PFSK-1 (cell line): ENCODE results near the gene CCDC71L.

Experiments
- FOXP2 ChIP-seq: optimal IDR thresholded peaks from 2 replicates; pipeline ENCODE3; 2011; ENCODE audit warnings: borderline replicate concordance, control low read depth, inconsistent platforms; ENCODE audit not compliant: insufficient read depth; ENCODE audit errors: extremely low read length, extremely low read depth
- POLR2AphosphoS5 ChIP-seq: IDR thresholded peaks from 2 replicates; pipeline ENCODE4 v1.6.1; 2012; ENCODE audit warnings: low read depth, mild to moderate bottlenecking, control low read depth, low read length, moderate library complexity
- SIN3A ChIP-seq: IDR thresholded peaks from 2 replicates; pipeline ENCODE4 v1.6.1; 2012; ENCODE audit warnings: mild to moderate bottlenecking, low read length, moderate library complexity, borderline replicate concordance; ENCODE audit not compliant: insufficient read depth
- TAF1 ChIP-seq: IDR thresholded peaks from 2 replicates; pipeline ENCODE4 v1.6.1; 2012; ENCODE audit warnings: low read length, control low read depth, borderline replicate concordance; ENCODE audit not compliant: insufficient read depth
- TF ChIP-seq, protein P1 (sequence below), 2 experiments: IDR thresholded peaks; 2 replicates each; pipeline versions ENCODE4 v1.6.1 to v1.8.0; 2011 to 2012; ENCODE audit warnings: low read depth in 2 of 2, low read length in 2 of 2, control low read depth in 1 of 2, inconsistent platforms in 1 of 2, mild to moderate bottlenecking in 1 of 2, moderate library complexity in 1 of 2; ENCODE audit not compliant: insufficient read depth in 1 of 2

CCDC71L gene

DNA sequence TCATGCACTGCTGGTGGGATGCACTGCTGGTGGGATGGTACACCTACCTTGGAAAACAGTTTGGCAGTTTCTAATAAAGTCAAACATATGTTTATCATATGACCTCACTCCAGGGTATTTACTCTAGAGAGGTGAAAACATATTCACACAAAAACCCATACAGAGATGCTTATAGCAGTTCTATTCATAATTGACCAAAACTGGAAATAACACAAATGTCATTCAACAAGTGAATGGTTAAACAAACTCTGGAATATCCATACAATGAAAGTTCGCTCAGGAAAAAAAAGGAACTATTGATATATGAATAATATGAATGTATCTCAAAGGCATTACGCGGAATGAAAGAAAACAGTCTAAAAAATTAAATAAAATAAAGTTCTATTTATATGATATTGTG lies 19.5 kb downstream of the CCDC71L start:
- TF ChIP-seq POLR2AphosphoS5 (no peak), TAF1 (no peak), FOXP2 (no peak)
- TF ChIP-seq, protein P1, sequence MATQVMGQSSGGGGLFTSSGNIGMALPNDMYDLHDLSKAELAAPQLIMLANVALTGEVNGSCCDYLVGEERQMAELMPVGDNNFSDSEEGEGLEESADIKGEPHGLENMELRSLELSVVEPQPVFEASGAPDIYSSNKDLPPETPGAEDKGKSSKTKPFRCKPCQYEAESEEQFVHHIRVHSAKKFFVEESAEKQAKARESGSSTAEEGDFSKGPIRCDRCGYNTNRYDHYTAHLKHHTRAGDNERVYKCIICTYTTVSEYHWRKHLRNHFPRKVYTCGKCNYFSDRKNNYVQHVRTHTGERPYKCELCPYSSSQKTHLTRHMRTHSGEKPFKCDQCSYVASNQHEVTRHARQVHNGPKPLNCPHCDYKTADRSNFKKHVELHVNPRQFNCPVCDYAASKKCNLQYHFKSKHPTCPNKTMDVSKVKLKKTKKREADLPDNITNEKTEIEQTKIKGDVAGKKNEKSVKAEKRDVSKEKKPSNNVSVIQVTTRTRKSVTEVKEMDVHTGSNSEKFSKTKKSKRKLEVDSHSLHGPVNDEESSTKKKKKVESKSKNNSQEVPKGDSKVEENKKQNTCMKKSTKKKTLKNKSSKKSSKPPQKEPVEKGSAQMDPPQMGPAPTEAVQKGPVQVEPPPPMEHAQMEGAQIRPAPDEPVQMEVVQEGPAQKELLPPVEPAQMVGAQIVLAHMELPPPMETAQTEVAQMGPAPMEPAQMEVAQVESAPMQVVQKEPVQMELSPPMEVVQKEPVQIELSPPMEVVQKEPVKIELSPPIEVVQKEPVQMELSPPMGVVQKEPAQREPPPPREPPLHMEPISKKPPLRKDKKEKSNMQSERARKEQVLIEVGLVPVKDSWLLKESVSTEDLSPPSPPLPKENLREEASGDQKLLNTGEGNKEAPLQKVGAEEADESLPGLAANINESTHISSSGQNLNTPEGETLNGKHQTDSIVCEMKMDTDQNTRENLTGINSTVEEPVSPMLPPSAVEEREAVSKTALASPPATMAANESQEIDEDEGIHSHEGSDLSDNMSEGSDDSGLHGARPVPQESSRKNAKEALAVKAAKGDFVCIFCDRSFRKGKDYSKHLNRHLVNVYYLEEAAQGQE (IDR thresholded peaks at IDR 0.05; ENCODE audit: insufficient read depth in 1 of 2, low read depth in 2 of 2, low read length in 2 of 2) = no peak

DNA sequence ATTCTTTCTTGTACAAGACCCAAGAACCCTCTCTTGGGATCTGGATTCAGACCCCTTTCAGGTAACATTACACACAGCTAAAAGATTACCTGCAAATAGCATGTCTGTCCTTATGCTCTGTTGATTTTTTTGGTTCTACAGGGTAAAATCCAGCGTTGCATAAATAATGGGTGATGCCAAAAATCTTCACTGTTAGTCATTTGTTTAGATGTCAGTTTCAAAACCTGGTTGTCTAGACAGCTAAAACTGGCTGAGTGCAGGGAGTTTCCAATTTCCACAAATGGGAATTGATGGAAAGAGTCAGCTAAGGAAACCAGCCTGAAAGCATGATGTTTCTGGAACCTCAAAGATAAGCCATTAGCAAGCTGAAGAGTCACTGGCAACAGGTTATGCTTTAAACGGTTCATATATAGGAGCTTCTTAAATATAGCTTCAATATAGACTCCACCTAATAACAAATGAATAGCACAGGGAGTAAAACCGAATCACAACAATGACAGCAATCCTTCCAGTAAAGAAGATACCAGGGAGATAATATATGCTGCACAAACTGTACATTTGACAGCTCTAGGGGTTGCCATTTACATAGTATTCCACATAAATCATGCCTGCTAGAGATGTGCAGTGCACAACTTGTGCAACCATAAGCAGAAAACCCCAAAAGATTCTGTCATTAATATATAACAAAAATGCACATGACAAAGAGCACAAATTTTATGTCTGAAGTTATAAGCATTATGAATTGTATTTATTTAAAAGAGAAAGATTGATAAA lies 20.4 kb downstream of the CCDC71L start:
- TF ChIP-seq SIN3A = no peak
- TF ChIP-seq, protein P1 (IDR thresholded peaks at IDR 0.05; ENCODE audit: insufficient read depth in 1 of 2, low read depth in 2 of 2, low read length in 2 of 2) = no peak
- no peak for TF ChIP-seq TAF1
- TF ChIP-seq POLR2AphosphoS5 = no peak
- no peak for TF ChIP-seq FOXP2

DNA sequence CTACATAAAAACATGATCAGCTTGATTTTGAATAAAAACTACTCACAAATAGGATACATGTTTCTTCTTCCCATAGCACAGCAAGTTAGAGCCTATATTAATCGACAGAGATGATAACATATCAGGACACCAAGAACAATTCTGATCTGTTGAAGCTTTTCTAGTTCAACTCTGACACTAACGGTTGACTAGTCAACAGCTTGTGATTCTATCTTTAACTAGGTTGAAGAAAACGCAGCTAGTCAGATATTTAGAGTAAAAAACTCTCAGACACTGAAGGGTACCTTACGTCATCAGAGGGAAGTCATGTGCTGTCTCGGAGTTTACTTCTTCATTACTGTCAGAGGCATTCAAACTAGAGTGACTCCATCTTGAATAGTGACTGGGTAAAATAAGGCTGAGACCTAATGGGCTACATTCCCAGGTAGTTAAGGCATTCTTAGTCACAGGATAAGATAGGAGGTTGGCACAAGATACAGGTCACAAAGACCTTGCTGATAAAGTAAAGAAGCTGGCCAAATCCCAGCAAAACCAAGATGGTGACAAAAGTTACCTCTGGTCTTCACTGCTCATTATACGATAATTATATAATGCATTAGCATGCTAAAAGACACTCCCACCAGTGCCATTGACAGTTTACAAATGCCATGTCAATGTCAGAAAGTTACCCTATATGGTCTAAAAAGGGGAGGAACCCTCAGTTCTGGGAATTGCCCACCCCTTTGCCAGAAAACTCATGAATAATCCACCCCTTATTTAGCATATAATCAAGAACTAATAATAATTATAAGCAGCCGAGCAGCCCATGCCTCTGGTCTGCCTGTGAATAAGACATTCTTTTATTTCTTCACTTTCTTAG lies 21.3 kb downstream of the CCDC71L start:
- no peak for TF ChIP-seq POLR2AphosphoS5

DNA sequence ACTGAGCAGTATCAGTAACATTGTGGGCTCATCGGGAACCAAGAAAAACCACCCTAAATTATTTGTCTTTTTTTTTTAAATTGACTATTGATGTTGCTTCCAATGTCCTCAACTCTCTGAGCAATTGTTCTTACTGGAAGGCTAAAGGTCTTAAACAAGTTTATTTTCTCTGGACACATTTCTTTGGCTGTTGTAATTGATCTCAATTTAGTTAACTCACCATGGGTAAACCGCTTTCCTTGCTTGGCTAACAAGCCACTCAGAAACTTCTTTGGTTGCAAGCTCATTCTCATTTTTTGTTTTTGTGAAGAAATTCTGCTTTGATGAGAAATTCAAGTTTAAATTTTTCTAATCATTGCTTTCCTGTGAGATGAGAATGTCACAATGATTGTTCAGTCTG lies 25.5 kb downstream of the CCDC71L start:
- TF ChIP-seq TAF1 (no peak), SIN3A (no peak), POLR2AphosphoS5 (no peak), FOXP2 (no peak)
- TF ChIP-seq, protein P1 (IDR thresholded peaks at IDR 0.05; ENCODE audit: insufficient read depth in 1 of 2, low read depth in 2 of 2, low read length in 2 of 2) = no peak

DNA sequence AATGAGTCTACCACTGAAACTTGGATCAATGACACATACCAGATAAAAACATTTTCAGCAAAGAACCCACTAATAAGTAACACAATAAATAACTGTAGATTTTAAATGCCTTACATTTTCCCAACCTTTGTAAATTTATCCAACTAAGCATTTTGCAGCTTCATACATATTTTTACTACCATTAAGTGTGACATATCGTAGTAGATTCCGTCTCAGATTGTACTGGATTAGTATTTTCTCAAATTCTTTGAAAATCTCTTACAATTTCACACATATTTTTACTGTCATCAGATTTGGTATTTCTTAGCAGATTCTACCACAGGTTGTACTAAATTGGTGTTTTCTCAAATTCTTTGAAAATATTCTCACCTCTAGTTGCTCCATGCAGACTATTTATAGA lies 26.0 kb downstream of the CCDC71L start:
- no peak for TF ChIP-seq POLR2AphosphoS5
- TF ChIP-seq FOXP2 = no peak
- TF ChIP-seq, protein P1 (IDR thresholded peaks at IDR 0.05; ENCODE audit: insufficient read depth in 1 of 2, low read depth in 2 of 2, low read length in 2 of 2) = no peak
- no peak for TF ChIP-seq SIN3A
- TF ChIP-seq TAF1 = no peak
